Activated B cell treated with CpG ODN at 0.5 μM for 24 hours (primary cell): ENCODE results near the gene BCOR. TPM values are rescaled to one million over a fixed set of nuclear protein-coding genes. Genes with fewer than 3 reads are reported as not detected.

Experiments used
- ATAC-seq: fragments of 200-7000 bp; cut with Tn5 transposase; one replicate; pipeline ENCODE4 v1.10.0; 2021; ENCODE audit warnings: low read depth, mild to moderate bottlenecking, moderate library complexity
- CTCF ChIA-PET: fragments of 350-600 bp; sonication (Branson Sonifier 250); formaldehyde crosslinking; loops from one replicate; lab custom pipeline; 2021; ENCODE audit warnings: antibody characterized with exemption; lab: Charles Lee
- POLR2A ChIA-PET: fragments of 350-600 bp; sonication (Branson Sonifier 250); formaldehyde crosslinking; loops from one replicate; lab custom pipeline; 2021; ENCODE audit warnings: antibody characterized with exemption; lab: Charles Lee
- DNase-seq: peaks from one replicate; pipeline ENCODE4 v3.0.0; 2022
- H3K27ac Mint-ChIP-seq: one replicate; pipeline ENCODE4 v1.8.0; 2020; ENCODE audit warnings: mixed read lengths
- H3K27me3 Mint-ChIP-seq: one replicate; pipeline ENCODE4 v1.8.0; 2021; ENCODE audit warnings: mixed read lengths
- H3K36me3 Mint-ChIP-seq: one replicate; pipeline ENCODE4 v1.8.0; 2021; ENCODE audit warnings: low read depth, mixed read lengths
- H3K4me1 Mint-ChIP-seq: one replicate; pipeline ENCODE4 v1.8.0; 2021; ENCODE audit warnings: mixed read lengths
- H3K4me3 Mint-ChIP-seq: one replicate; pipeline ENCODE4 v1.8.0; 2020; ENCODE audit warnings: mild to moderate bottlenecking, mixed read lengths
- H3K9me3 Mint-ChIP-seq: one replicate; pipeline ENCODE4 v1.8.0; 2020; ENCODE audit warnings: mixed read lengths
- CTCF ChIP-seq: fragments of 200-600 bp; IDR thresholded peaks from one replicate; pipeline ENCODE4 v1.8.0; 2022; ENCODE audit warnings: antibody characterized with exemption, mild to moderate bottlenecking
- intact Hi-C: fragments of 100-400 bp; cut with micrococcal nuclease; formaldehyde crosslinking; loops from one replicate; pipeline ENCODE4 v1.15.1; 2024
- total RNA-seq: library from RNA; stranded (reverse); gene quantifications from 2 replicates; pipeline ENCODE4 v1.2.3, GENCODE V29; 2022

The BCOR gene
- total RNA-seq, 1 donor from 2014 or later: 59.3 TPM

- Mint-ChIP-seq H3K4me3 (no peak overlapping the region), H3K36me3 (peaks cover 80% of the 10 kb centered on the region), H3K9me3 (no peaks in the 10 kb centered on the region), H3K27me3 (no peaks in the 10 kb centered on the region), H3K4me1 (peaks cover 2% of the 10 kb centered on the region), H3K27ac (no peak overlapping the region)
- no peak for DNase-seq
- TF ChIP-seq CTCF: no peak
- ChIA-PET CTCF (no interaction called here), POLR2A (interaction anchor here (0.5 kb wide), 1 partner anchor 90 kb away, joined by 4 read pairs; no protein-coding TSS in a partner anchor)
- ATAC-seq: no peak
- intact Hi-C loops: no loop called here
Measured at GRCh38 chrX:40068048-40068447, 29.7 kb downstream of the BCOR start.

- intact Hi-C loops: no loop called here
Measured at GRCh38 chrX:40066700-40067099, 31.1 kb downstream of the BCOR start.

GRCh38 chrX:40065296-40066046 lies 32.3 kb downstream of the BCOR start:
- Mint-ChIP-seq H3K36me3 (peaks cover 77% of the 10 kb centered on the region), H3K4me3 (no peak overlapping the region), H3K4me1 (no peaks in the 10 kb centered on the region), H3K27ac (no peak overlapping the region), H3K27me3 (no peaks in the 10 kb centered on the region), H3K9me3 (no peaks in the 10 kb centered on the region)
- DNase-seq (no peak), ATAC-seq (no peak)
- intact Hi-C loops: no loop called here
- ChIA-PET POLR2A (no interaction called here), CTCF (interaction anchor here (0.7 kb wide), 1 partner anchor 874 kb away, joined by 3 read pairs; no protein-coding TSS in a partner anchor)
- TF ChIP-seq CTCF: no peak

More at GRCh38 chrX:40066700-40067099, 31.1 kb downstream of the BCOR start:
- peaks cover 78% of the 10 kb centered on the region for H3K36me3 Mint-ChIP-seq
- no peaks in the 10 kb centered on the region for H3K9me3 Mint-ChIP-seq
- no peak overlapping the region for H3K27ac Mint-ChIP-seq
- H3K27me3 Mint-ChIP-seq: no peaks in the 10 kb centered on the region
- no peak for TF ChIP-seq CTCF
- no peak for DNase-seq
- ChIA-PET POLR2A (no interaction called here), CTCF (no interaction called here)
- H3K4me1 Mint-ChIP-seq: peaks cover 2% of the 10 kb centered on the region
- ATAC-seq: no peak
- no peak overlapping the region for H3K4me3 Mint-ChIP-seq

GRCh38 chrX:40064055-40064597 lies 33.6 kb downstream of the BCOR start:
- ChIA-PET CTCF (no interaction called here), POLR2A (no interaction called here)
- DNase-seq (no peak), ATAC-seq (no peak)
- Mint-ChIP-seq H3K36me3 (peaks cover 73% of the 10 kb centered on the region), H3K4me1 (no peaks in the 10 kb centered on the region), H3K27ac (no peak overlapping the region), H3K27me3 (no peaks in the 10 kb centered on the region), H3K9me3 (no peaks in the 10 kb centered on the region), H3K4me3 (no peak overlapping the region)
- intact Hi-C loops: no loop called here
- no peak for TF ChIP-seq CTCF

- ATAC-seq: no peak
- Mint-ChIP-seq H3K4me3 (no peak overlapping the region), H3K9me3 (no peaks in the 10 kb centered on the region), H3K27me3 (no peaks in the 10 kb centered on the region), H3K4me1 (no peaks in the 10 kb centered on the region), H3K27ac (no peak overlapping the region), H3K36me3 (peaks cover 70% of the 10 kb centered on the region)
- intact Hi-C loops: no loop called here
- ChIA-PET POLR2A (no interaction called here), CTCF (no interaction called here)
- DNase-seq: no peak
- TF ChIP-seq CTCF: no peak
Measured at GRCh38 chrX:40063555-40063954, 34.2 kb downstream of the BCOR start.
